Chondrocyte (in vitro differentiated cells): ENCODE results near the gene C4A. TPM values are rescaled to one million over a fixed set of nuclear protein-coding genes. Genes with fewer than 3 reads are reported as not detected.
A peak's percentile ranks its signal among the peaks of the same experiment; 100 is the strongest.
"Not testable (repeated sequence)": the region's sequence is repeated elsewhere in the genome, so short reads cannot be mapped to it uniquely, and the experiment has no call there.

ENCODE experiments used
- DNase-seq: peaks from one replicate; pipeline ENCODE4 v3.0.0; 2021; ENCODE audit warnings: mixed read lengths, low spot score
- H3K27ac Mint-ChIP-seq: one replicate; pipeline ENCODE4 v1.8.0; 2021; ENCODE audit warnings: mild to moderate bottlenecking, moderate library complexity, mixed read lengths; ENCODE audit not compliant: unreplicated experiment
- H3K27me3 Mint-ChIP-seq: 2 replicates; pipeline ENCODE4 v1.8.0; 2021; ENCODE audit warnings: low read depth, mixed read lengths
- H3K36me3 Mint-ChIP-seq: 2 replicates; pipeline ENCODE4 v1.8.0; 2021; ENCODE audit warnings: low read depth, mixed read lengths
- H3K4me1 Mint-ChIP-seq: 2 replicates; pipeline ENCODE4 v1.8.0; 2021; ENCODE audit warnings: low read depth, mild to moderate bottlenecking, mixed read lengths
- H3K4me3 Mint-ChIP-seq: one replicate; pipeline ENCODE4 v1.8.0; 2021; ENCODE audit warnings: mild to moderate bottlenecking, moderate library complexity, mixed read lengths; ENCODE audit not compliant: unreplicated experiment
- H3K9me3 Mint-ChIP-seq: 2 replicates; pipeline ENCODE4 v1.8.0; 2021; ENCODE audit warnings: low read depth, mixed read lengths
- total RNA-seq: library from RNA; stranded (reverse); gene quantifications from 3 replicates; pipeline ENCODE4 v1.2.1, GENCODE V29; 2021

C4A gene
- total RNA-seq, 1 donor from 2014 or later: 13.3 TPM

DNA sequence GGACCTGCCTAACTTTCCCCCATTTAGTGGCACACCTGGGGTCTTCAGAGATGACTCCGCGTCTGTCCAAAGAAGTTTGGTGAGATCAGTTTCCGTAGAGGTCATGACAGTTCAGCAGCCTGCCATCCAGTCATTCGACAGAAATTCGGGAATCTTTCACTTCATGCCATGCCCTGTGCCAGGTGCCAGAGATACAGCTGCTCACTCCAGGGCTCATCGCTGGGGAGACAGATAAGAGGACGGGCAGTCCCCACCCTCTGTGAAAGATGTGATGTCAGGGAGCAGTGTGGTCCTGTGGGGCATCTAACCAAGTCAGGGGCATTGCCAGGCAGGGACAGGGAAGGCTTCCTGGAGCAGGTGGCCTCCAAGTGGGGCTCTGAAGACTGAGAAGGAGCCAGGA lies 21.4 kb downstream of the C4A start:
- H3K27me3 Mint-ChIP-seq, H3K36me3 Mint-ChIP-seq, H3K4me3 Mint-ChIP-seq, H3K27ac Mint-ChIP-seq, H3K4me1 Mint-ChIP-seq, H3K9me3 Mint-ChIP-seq, DNase-seq: not testable (repeated sequence)

DNA sequence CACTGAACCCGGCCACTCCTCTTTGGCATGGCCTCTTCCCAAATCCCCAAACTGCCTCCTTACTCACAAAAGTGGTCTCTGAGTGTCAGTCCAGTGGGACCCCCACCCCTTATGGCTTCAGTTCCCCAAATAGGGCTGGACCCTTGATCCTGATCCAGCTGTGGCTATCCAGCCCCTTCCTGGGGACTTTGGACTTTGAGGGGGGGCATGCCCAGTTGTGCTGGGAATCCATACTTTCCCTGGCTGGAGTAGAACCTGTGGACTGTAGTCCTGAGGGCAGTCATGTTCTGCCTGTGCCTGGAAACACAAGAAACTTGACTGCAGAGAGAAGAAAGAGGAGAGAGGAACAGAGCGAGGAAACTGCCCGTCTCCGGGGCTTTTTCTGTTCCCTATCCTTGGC lies 22.5 kb downstream of the C4A start:
- H3K27ac Mint-ChIP-seq, H3K4me1 Mint-ChIP-seq, H3K9me3 Mint-ChIP-seq, H3K36me3 Mint-ChIP-seq, DNase-seq, H3K27me3 Mint-ChIP-seq, H3K4me3 Mint-ChIP-seq: not testable (repeated sequence)

DNA sequence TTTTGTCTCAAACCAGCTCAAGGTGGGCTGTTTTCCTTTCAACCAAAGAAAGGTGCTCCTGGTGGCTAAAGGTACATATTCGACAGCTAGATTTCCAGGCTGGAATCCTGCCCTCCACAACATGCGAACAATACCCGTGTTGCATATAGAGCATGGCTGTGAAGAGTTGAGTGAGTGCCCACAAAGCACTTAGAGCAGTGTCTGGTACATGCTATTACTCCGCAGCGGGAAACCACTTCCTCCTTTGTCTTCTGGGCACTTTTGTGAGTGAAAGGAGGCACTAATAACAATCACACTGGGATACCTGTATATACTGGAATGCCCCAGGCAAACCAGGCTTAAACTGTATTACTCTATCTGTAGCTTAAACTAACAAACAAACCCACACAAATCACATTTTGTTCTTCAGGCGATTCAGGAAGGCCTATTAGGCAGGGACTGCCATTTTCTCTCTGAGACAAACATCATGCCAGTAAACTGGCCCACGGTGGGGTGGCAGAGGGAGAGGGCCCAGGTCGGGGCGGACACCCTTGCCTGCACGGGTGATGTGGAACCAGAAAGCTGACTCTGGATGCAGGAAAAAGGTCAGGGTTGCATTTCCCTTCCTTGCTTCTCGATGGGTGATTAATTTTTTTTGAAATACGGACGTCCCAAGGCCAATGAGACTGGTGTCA lies 23.1 kb downstream of the C4A start:
- H3K4me1 Mint-ChIP-seq, H3K36me3 Mint-ChIP-seq, H3K9me3 Mint-ChIP-seq: not testable (repeated sequence)

DNA sequence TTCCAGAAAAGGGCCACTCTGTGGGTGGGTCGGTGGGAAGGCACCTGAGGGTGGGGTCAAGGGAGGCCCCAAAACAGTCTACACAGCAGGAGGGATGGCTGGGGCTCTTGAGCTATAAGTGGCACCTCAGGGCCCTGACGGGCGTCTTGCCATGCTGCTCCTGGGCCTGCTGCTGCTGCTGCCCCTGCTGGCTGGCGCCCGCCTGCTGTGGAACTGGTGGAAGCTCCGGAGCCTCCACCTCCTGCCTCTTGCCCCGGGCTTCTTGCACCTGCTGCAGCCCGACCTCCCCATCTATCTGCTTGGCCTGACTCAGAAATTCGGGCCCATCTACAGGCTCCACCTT lies 23.7 kb downstream of the C4A start:
- not testable (repeated sequence) for H3K27ac Mint-ChIP-seq, H3K27me3 Mint-ChIP-seq, H3K4me3 Mint-ChIP-seq, H3K9me3 Mint-ChIP-seq, H3K4me1 Mint-ChIP-seq, H3K36me3 Mint-ChIP-seq
- peak; percentile 55 for DNase-seq

More for the DNA sequence above, 23.1 kb downstream of the C4A start:
- not testable (repeated sequence) for H3K27ac Mint-ChIP-seq, H3K27me3 Mint-ChIP-seq, DNase-seq, H3K4me3 Mint-ChIP-seq

DNA sequence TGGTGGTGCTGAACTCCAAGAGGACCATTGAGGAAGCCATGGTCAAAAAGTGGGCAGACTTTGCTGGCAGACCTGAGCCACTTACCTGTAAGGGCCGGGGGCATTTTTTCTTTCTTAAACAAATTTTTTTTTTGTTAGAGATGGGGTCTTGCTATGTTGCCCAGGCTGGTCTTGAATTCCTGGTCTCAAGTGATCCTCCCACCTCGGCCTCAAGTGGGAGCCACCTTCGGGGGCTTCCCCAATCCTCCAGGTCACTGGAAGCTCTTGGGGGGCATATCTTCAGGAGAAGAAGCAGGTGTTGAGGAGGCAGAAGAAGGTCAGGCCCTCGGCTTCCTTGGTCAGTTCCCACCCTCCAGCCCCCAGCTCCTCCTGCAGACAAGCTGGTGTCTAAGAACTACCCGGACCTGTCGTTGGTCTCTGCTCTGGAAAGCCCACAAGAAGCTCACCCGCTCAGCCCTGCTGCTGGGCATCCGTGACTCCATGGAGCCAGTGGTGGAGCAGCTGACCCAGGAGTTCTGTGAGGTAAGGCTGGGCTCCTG lies 24.2 kb downstream of the C4A start:
- peak; percentile 53 for DNase-seq
- not testable (repeated sequence) for H3K9me3 Mint-ChIP-seq, H3K27ac Mint-ChIP-seq, H3K36me3 Mint-ChIP-seq, H3K4me3 Mint-ChIP-seq, H3K4me1 Mint-ChIP-seq, H3K27me3 Mint-ChIP-seq

DNA sequence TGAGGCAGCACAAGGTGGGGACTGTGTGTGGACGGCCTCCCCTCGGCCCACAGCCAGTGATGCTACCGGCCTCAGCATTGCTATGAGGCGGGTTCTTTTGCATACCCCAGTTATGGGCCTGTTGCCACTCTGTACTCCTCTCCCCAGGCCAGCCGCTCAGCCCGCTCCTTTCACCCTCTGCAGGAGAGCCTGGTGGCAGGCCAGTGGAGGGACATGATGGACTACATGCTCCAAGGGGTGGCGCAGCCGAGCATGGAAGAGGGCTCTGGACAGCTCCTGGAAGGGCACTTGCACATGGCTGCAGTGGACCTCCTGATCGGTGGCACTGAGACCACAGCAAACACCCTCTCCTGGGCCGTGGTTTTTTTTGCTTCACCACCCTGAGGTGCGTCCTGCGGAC lies 25.2 kb downstream of the C4A start:
- not testable (repeated sequence) for H3K4me1 Mint-ChIP-seq, H3K9me3 Mint-ChIP-seq, H3K27ac Mint-ChIP-seq, H3K36me3 Mint-ChIP-seq, H3K4me3 Mint-ChIP-seq, H3K27me3 Mint-ChIP-seq
- peak; percentile 46 for DNase-seq

DNA sequence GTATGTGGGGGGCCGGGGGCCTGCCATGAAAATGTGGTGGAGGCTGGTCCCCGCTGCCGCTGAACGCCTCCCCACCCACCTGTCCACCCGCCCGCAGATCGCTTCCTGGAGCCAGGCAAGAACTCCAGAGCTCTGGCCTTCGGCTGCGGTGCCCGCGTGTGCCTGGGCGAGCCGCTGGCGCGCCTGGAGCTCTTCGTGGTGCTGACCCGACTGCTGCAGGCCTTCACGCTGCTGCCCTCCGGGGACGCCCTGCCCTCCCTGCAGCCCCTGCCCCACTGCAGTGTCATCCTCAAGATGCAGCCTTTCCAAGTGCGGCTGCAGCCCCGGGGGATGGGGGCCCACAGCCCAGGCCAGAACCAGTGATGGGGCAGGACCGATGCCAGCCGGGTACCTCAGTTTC lies 26.2 kb downstream of the C4A start:
- H3K4me1 Mint-ChIP-seq, H3K36me3 Mint-ChIP-seq, H3K27ac Mint-ChIP-seq, H3K4me3 Mint-ChIP-seq, H3K27me3 Mint-ChIP-seq, H3K9me3 Mint-ChIP-seq, DNase-seq: not testable (repeated sequence)

DNA sequence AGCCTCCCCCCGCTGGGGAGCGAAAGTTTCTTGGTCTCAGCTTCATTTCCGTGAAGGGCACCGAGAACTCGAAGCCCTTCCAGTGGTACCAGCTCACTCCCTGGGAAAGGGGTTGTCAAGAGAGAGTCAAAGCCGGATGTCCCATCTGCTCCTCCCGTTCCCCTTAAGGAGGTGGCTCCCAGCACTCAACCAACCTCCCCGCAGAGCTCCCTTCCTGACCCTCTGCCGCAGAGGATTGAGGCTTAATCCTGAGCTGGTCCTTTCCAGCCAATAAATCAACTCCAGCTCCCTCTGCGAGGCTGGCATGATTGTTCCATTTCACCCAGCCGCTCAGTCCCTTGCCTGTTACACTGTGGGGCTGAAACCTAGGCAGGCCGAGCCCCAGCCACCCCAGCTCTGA lies 26.8 kb downstream of the C4A start:
- not testable (repeated sequence) for H3K9me3 Mint-ChIP-seq, H3K4me1 Mint-ChIP-seq, H3K27ac Mint-ChIP-seq, H3K27me3 Mint-ChIP-seq, H3K36me3 Mint-ChIP-seq, H3K4me3 Mint-ChIP-seq
- DNase-seq: peak; percentile 44

DNA sequence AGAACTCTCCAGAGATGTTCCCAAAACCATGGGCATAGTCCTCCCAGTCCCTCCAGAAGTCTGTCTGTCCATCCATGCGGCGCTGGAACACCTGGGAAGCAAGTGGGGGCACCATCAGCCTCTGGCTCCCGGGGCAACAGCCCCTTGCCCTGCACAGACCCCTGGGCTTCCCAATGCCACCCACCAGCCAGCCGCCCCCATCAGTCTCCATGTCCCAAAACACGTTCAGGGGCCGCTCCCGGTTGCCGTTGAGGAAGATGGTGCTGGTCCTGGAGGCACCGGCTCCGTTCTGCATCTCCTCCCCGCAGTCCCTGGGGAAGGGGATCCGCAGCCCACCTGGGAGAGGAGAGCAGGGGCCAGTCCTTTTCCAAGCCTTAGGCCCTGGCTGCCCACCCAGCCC lies 27.7 kb downstream of the C4A start:
- not testable (repeated sequence) for H3K4me1 Mint-ChIP-seq, H3K27me3 Mint-ChIP-seq, H3K36me3 Mint-ChIP-seq, H3K9me3 Mint-ChIP-seq, H3K27ac Mint-ChIP-seq, H3K4me3 Mint-ChIP-seq, DNase-seq

DNA sequence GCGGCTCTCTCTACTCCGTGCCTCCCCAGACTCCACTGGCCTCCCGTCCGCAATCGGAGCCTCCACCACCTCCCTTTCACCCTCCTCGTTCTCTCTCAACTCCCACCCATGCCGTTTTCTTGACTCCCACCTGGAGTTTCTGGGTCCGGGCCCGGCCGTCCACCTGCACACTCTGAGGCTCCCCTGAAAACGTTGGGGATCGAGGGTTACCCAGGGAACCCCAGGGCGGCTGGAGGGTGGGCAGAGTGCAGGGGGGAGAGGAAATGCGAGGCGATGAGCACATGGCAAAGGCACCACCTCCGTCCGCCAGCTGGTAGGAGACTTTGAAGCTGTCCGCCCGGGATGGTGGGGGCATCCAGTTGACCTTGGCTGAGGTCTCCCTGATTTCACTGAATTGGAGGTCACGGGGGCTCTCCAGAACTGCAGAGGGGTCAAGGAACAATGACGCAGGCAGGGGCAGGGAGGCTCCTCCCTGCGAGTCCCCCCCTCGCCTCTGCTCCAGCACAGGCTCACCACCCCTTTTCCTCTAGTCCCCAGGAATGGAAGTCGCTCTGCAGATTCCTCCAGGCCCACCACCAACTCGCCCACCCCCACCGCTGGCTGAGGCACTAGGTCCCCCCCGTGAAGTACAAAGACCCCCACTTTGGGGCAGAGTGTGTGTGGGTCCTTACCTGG lies 29.1 kb downstream of the C4A start:
- not testable (repeated sequence) for H3K9me3 Mint-ChIP-seq, H3K36me3 Mint-ChIP-seq
- DNase-seq: peak; percentile 50

DNA sequence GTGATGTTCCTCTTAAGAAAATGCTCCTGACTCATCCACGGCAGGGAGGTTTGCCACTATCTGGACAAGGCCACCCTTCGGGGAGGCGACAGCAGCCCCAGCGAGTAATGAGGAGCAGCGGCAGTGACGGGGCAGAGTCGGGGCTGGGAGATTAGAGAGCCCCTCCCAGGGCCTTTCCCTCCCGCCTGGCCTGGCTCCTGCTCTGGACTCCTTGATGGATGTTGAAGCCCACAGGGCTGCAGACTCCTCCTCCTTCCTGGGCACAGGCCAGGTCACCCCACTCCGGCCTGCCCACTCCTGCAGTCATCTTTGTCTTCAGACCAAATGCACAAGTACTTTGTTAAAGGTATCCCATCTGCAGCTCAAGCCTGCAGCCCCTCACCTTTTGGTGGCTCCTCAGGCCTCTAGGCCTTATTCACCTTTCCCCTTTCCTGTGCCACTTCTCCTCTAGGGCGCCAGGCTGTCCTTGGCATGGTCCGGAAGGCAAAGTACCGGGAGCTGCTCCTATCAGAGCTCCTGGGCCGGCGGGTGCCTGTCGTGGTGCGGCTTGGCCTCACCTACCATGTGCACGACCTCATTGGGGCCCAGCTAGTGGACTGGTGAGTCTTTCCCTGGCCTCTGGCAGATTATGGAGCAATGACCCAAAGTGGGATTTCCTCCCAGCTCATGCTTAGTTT lies 31.2 kb downstream of the C4A start:
- not testable (repeated sequence) for H3K36me3 Mint-ChIP-seq, H3K4me1 Mint-ChIP-seq, H3K27me3 Mint-ChIP-seq, H3K9me3 Mint-ChIP-seq, H3K4me3 Mint-ChIP-seq, H3K27ac Mint-ChIP-seq
- DNase-seq: peak; percentile 77

More for the DNA sequence above, 29.1 kb downstream of the C4A start:
- H3K4me3 Mint-ChIP-seq, H3K27me3 Mint-ChIP-seq, H3K4me1 Mint-ChIP-seq, H3K27ac Mint-ChIP-seq: not testable (repeated sequence)

DNA sequence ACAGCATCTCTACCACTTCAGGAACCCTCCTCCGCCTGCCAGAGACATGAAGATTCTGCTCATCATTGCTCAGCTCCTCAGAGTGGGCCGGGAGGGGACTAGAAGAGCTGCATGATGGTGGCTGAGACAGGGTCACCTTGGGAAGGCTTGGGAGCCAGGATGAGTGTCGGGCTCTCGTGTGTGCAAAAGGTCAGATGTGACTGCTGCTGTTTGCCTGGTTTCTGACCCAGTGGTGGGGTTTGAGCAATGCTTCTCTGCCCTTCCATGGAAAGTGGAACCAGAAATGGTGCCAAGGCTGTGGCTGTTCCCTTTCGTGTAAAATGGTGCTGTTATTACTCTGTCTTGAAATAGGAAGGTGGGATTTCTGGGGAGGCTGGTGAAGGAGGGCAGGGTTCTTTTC lies 31.9 kb downstream of the C4A start:
- not testable (repeated sequence) for H3K4me3 Mint-ChIP-seq, H3K36me3 Mint-ChIP-seq, H3K27ac Mint-ChIP-seq, H3K27me3 Mint-ChIP-seq, H3K9me3 Mint-ChIP-seq, DNase-seq, H3K4me1 Mint-ChIP-seq

DNA sequence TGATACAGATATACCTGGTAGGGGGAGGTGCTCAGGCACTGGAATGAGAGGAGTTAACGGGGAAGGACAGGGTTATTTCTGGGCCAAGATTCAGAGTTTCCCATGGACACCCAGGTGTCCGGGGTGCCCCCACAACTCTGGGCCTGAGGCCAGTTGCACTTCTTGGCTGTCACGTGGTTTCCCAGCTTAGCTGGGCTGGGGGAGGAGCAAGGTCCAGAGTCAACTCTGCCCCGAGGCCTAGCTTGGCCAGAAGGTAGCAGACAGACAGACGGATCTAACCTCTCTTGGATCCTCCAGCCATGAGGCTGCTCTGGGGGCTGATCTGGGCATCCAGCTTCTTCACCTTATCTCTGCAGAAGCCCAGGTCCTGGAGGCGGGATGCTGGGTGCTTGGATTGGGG lies 32.7 kb downstream of the C4A start, which contains the start of gene C4B:
TSS of gene C4B (plus strand) at position 249 of the 400 bp plus-strand sequence. CDS start at position 300, 51 bp downstream.
- not testable (repeated sequence) for H3K4me1 Mint-ChIP-seq, H3K27me3 Mint-ChIP-seq, DNase-seq, H3K36me3 Mint-ChIP-seq, H3K4me3 Mint-ChIP-seq, H3K27ac Mint-ChIP-seq, H3K9me3 Mint-ChIP-seq
